HL-60 (cell line): Measurements from ENCODE around the gene DENND4B.

Experiments
- DNase-seq, 2 experiments: peaks; one replicate each; pipeline ENCODE4 v3.0.0-alpha.2; 2010 to 2020; ENCODE audit warnings: low read depth in 1 of 2, low spot score in 1 of 2
- H3K27ac ChIP-seq: fragments of 250-450 bp; sonication (Bioruptor Pico); replicated peaks from 2 replicates; pipeline ENCODE4 v1.5.1; 2020; ENCODE audit warnings: mild to moderate bottlenecking, moderate library complexity
- H3K27me3 ChIP-seq: fragments of 250-450 bp; sonication (Bioruptor Pico); 2 replicates; pipeline ENCODE4 v1.5.1; 2021; ENCODE audit warnings: mild to moderate bottlenecking, moderate library complexity; ENCODE audit not compliant: insufficient read depth, poor library complexity, severe bottlenecking
- H3K4me3 ChIP-seq: replicated peaks from 2 replicates; pipeline ENCODE4 v1.5.1; 2011; ENCODE audit warnings: mild to moderate bottlenecking, control low read depth, low read length; ENCODE audit not compliant: insufficient read depth
- CTCF ChIP-seq: IDR thresholded peaks from one replicate; pipeline ENCODE4 v1.5.1; 2011; ENCODE audit warnings: low read length, control low read depth, inconsistent platforms; ENCODE audit not compliant: insufficient read depth
- GABPA ChIP-seq: IDR thresholded peaks from 2 replicates; pipeline ENCODE4 v1.6.1; 2012; ENCODE audit warnings: low read depth
- POLR2AphosphoS5 ChIP-seq: IDR thresholded peaks from 2 replicates; pipeline ENCODE4 v1.6.1; 2012; ENCODE audit warnings: low read depth
- REST ChIP-seq: IDR thresholded peaks from 2 replicates; pipeline ENCODE4 v1.6.1; 2012; ENCODE audit warnings: low read depth; ENCODE audit not compliant: insufficient replicate concordance
- SPI1 ChIP-seq: IDR thresholded peaks from 2 replicates; pipeline ENCODE4 v1.6.1; 2012; ENCODE audit warnings: low read depth, mild to moderate bottlenecking, borderline replicate concordance

DENND4B gene

GRCh38 chr1:153987621-153988020 lies 41.1 kb upstream of the DENND4B start:
- no peak overlapping the region; the same call in 1 of the 2 replicates for H3K27ac ChIP-seq
- no peaks in the 10 kb centered on the region for H3K27me3 ChIP-seq
- H3K4me3 ChIP-seq = peak overlapping the region; percentile 8; the same call in 1 of the 2 replicates
- no peak for TF ChIP-seq POLR2AphosphoS5
- TF ChIP-seq GABPA = no peak
- TF ChIP-seq SPI1 = no peak
- no peak for DNase-seq

- peak within 1 kb of the TSS; percentile 11 for H3K4me3 ChIP-seq
- no peak for TF ChIP-seq CTCF
- H3K27me3 ChIP-seq = no peaks in the 10 kb centered on the region
- peak within 1 kb of the TSS; percentile 60 for H3K27ac ChIP-seq
- DNase-seq = no peak
Measured at GRCh38 chr1:153985941-153986761, 39.6 kb upstream of the DENND4B start, which contains the start of gene RAB13. Gene RAB13 (minus strand): TSS chr1:153986339. CDS start chr1:153986236, 103 bp downstream.

- no peak for DNase-seq
- H3K27me3 ChIP-seq = no peaks in the 10 kb centered on the region
- no peak overlapping the region for H3K27ac ChIP-seq
- H3K4me3 ChIP-seq = no peak overlapping the region
- no peak for TF ChIP-seq POLR2AphosphoS5
- TF ChIP-seq GABPA = no peak
- TF ChIP-seq SPI1 = no peak
- no peak for TF ChIP-seq REST
- TF ChIP-seq CTCF = no peak
Measured at GRCh38 chr1:153985341-153985912, 38.9 kb upstream of the DENND4B start.

GRCh38 chr1:153984123-153984894 lies 37.8 kb upstream of the DENND4B start:
- H3K4me3 ChIP-seq = no peak overlapping the region
- no peak overlapping the region for H3K27ac ChIP-seq
- TF ChIP-seq CTCF (no peak), GABPA (no peak), SPI1 (peak; percentile 53; the same call in 1 of the 2 replicates)
- no peaks in the 10 kb centered on the region for H3K27me3 ChIP-seq
- DNase-seq = no peak
